HPDE6-E6E7 (cell line): ENCODE measurements around the gene PTPRN2.
"Not testable (repeated sequence)": the region's sequence is repeated elsewhere in the genome, so short reads cannot be mapped to it uniquely, and the experiment has no call there.

Experiments used
- DNase-seq: peaks from one replicate; pipeline ENCODE4 v3.0.0; 2011; ENCODE audit warnings: missing footprints; ENCODE audit errors: extremely low spot score

PTPRN2 gene

DNA sequence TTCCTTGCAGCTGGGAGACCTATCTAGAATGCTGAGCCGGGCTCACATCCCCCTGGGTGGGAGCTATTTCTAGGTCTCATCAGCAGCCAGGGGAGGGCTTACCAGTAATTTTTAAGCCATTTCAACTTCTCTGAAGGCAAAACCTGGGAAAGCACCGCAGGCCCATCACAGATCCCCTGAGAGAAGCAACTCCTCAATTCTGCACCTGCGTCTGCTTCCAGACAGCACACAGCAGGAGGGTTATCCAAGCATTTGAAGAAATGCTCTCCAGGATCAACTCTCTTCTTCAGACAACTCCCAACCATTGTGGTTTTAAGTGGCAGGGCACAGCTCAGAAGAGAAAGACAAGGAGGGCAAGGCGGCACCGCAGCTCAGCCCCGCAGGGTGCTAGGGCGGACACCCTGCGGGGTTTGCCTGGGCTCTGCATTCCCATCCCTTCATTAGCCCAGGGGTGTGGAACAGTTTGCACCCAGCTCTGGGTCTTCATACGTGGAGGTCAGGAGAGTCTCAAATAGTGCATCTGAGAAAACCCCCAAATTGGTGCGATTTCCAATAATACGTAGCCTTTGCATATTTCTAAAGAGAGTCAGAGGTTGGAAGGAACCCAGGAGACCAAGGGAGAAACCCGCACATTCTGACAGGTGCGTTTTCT, 632.1 kb downstream of the PTPRN2 start:
- DNase-seq = no peak

DNA sequence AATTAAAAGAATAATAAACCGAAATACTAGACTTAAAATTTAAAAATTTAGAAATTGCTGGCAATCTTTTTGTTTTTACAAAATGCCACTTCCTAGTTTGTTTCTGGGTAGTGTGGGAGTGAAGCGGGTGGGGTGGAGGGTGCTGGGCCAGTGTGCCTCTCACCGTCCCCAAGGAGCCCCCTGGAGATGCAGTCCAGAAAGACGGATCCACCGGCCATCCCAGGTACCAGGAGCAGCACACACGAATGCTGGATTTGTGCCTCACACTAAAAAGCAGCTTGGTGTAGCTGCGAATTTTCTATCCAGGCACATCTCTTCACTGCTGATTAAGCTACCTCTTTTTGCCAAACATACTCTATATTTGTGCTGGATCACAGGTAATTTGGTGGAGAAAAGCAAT, 632.7 kb downstream of the PTPRN2 start:
- DNase-seq = no peak

DNA sequence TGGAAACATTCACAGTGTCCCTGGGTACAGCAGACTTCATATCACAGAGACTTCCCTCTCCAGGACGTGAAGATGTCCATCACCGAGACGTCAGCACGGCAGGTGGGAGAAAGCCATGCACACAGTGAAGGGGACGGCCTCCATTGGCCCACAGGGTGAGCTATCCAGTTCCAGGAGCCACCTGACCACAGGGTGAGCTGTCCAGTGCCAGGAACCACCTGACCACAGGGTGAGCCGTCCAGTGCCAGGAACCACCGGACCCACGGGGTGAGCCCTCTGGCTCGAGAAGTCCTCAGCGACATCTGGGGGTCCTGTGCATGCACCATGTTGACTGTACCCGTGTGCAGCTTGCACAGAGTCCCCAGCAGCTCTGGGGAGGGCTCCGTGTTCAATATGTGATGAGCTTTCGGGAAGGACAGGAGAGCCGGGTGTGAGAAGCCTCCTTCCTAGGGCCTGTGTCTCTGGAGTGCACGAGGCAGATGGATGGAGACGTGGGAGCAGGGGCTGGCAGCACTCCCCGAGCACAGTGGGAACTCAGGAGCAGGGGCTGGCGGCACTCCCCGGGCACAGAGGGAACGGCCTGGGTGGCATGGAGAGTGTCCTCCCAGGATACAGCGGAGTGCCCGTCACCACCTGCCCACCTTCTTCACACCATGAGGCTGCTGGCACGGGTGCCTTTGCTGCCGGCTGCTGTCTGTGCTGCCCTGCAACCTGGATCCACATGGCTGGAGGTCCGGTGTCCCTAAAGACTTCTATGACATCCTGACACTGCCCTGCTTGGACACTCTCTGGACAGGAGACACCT, 634.6 kb downstream of the PTPRN2 start:
- no peak for DNase-seq

- DNase-seq = no peak
Observed at GRCh38 chr7:157952050-157952667, 635.5 kb downstream of the PTPRN2 start.

DNA sequence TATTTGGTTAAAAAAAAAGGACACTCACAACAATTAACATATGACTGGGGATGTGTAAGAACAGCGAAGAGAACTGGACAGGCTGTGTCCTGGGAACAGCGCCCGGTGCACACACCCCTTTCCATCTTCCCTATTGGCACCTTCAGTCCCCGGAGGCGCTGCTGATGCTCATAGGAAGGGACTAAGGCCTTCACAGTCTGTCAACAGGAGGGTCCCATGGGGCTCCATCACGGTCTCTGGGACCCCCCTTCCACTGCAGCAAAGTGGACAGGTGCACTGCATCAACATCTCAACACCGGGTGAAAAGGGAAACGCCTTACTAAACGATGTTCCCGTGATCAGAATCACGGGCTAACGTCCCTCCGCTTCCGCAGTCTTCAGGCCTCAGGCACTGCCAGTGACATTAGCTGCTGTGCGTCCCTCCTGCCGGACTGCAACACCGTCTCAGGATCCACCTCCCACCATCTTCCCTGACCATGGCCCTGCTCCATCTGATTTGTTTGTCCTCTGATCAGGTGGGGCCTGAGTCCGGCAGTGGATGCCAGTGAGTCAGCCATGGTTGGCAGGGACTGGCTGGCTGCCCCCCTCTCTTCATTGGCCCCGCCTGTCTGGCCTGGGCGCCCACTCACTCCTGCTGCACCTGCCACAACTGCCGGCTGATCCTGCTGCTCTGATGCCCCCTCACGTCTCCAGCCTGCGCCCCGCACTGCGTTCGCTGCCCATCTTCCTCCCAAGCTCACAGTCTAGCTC, 636.1 kb downstream of the PTPRN2 start:
- no peak for DNase-seq

DNA sequence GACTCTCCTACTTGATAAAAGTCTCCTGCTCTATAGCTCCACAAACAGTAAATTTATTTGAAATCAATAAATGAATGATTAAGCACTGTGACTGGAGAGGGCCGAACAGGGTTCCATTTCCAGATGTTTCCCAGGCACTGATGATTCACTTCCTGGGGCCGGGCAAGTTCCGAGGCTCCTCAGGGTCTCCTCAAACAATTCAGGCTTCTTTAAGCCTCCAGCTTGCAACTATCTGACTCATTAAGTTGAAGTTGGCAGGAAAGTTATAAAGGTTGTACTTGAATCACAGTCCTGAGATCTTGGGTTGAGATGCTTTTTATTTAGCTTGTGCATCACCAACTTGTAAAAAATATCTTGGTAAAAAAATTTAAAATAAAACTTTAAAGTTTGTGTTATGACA, 637.9 kb downstream of the PTPRN2 start:
- no peak for DNase-seq

GRCh38 chr7:157947504-157947903, 640.1 kb downstream of the PTPRN2 start:
- no peak for DNase-seq

DNA sequence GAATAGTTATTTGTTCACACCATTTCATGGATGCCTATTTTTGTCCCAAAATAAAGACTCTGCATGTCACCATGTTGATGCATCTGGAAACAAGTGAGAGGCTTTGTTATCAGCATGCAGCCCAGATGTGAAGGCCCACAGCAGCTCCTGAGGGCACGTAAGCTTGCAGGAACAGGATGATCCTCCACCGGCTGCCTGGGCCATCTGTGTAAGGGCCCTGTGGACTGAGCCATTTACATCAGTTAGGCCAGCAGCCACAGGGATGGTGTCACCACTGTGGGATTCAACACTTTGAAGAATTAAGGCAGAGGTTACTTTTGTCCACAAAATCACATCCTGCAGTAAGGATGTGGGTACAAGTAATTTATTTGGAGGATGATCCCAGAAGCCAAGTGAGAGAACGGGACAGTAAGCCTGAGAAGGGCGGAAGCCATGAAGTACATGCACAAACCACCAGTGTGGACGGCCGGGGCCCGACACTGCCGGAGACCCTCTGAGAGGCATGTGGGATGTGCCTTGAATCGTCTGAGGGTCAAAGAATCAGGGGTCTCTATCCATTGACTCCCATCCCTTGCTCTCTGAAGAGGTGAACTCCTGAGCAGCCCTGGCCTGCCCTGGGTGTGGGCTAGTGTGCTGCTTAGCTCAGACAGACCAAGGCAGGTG, 641.1 kb downstream of the PTPRN2 start:
- no peak for DNase-seq

GRCh38 chr7:157945401-157945800, 642.2 kb downstream of the PTPRN2 start:
- DNase-seq = no peak

DNA sequence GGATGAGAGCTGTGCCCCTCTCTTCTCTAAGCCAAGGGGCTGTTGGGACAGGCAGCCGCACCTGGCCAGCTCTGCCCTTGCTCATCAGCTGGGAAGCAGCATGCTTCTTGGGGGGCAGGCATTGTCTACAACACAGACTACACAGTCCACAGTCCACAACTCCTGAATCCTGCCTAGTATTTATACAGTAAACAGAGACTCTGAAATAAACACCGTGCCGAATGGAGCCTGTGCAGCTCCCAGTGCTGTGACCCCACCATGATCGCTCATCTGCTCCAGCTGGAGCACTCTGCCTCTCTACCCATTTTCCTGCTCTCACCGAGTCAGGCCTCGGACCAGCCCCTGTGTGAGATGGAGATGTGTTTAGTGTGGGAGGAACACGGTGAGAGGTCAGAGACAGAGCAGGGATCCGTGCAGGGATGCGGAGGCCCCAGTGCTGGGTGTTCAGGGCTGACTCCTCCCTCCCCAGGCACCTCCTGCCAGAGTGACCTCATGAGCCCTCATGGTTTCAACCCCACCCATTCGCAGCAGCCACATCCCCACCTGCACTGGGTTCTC, 642.8 kb downstream of the PTPRN2 start:
- DNase-seq = no peak

- no peak for DNase-seq
Observed at GRCh38 chr7:157944051-157944450, 643.6 kb downstream of the PTPRN2 start.

GRCh38 chr7:157943561-157943960, 644.1 kb downstream of the PTPRN2 start:
- no peak for DNase-seq

DNA sequence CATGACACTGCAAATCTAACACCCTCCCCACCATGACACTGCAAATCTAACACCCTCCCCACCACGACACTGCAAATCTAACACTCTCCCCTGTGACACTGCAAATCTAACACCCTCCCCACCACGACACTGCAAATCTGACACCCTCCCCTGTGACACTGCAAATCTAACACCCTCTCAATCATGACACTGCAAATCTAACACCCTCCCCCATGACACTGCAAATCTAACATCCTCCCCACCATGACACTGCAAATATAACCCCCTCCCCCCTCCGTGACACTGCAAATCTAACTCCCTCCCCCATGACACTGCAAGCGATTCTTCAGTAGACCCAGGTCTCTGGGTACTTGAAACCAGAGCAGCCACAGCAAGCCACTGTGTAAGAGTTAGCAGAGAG, 646.4 kb downstream of the PTPRN2 start:
- DNase-seq = no peak

GRCh38 chr7:157940497-157940896, 647.1 kb downstream of the PTPRN2 start:
- no peak for DNase-seq

DNA sequence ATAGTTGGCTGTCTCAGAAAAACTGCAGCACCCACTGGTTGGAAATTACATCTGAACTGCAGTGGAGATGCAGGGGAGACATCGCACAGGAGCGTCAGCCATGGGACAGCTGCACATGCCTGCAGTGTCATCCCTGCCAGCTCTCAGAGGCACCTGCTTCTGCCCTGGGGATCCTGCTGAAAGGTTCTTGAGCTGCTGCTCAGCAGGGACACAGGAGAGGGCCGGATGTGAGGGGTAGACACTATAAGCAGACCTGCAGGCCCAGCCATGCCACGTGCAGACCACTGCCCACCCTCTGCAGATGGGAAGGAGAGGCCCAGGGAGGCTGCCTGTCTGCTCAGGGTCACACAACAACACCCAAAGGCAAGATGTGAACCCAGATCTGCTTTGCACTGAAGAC, 649.4 kb downstream of the PTPRN2 start:
- no peak for DNase-seq

DNA sequence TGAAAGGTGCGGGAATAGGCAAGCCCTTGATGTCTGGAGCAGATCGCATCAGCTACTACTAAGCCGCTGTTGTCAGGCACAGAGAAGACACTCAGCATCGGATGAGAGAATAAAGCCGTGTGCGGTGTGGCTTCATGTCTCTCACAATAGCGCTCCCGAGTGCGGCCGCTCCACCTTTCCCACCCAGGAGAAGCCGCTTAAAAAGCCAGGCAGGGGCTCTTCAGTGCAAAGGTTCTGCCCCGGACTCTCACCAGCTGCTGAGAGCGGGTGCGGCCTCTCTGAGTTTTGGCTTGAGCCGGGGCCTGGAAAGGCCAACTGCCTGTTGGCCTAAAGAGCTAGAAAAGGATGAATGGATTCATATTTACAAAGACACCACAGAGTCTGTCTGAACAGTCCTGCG, 650.2 kb downstream of the PTPRN2 start:
- DNase-seq = no peak

DNA sequence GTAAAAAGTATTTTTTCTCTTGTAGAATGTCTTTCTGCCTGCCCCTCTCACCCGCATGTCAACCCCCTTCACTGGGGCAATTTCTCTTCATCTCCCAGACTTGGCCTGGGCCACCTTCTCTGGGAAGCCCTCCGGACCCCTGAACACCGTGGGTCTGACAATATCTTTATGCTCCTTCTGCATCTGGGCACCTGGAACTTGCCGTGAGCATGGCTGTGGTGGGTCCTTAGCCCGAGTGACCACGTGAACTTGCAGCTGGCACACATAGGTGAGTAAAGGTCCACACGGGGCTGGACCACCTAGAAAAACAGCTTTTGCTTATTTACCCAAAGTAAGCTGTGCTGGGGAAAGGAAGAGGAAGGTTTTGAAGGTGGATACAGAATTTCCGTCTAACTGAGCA, 650.6 kb downstream of the PTPRN2 start:
- DNase-seq = no peak

DNA sequence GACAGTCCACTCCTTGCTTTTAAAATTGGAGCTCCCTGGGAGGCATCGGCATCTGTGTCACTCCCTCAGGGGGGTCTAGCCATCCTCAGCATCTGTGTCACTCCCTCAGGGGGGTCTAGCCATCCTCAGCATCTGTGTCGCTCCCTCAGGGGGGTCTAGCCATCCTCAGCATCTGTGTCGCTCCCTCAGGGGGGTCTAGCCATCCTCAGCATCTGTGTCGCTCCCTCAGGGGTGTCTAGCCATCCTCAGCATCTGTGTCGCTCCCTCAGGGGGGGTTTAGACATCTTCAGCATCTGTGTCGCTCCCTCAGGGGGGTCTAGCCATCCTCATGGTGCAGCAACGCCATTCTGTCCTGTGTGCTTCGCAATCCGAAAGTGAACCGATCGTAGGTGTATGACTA, 651.9 kb downstream of the PTPRN2 start:
- not testable (repeated sequence) for DNase-seq

DNA sequence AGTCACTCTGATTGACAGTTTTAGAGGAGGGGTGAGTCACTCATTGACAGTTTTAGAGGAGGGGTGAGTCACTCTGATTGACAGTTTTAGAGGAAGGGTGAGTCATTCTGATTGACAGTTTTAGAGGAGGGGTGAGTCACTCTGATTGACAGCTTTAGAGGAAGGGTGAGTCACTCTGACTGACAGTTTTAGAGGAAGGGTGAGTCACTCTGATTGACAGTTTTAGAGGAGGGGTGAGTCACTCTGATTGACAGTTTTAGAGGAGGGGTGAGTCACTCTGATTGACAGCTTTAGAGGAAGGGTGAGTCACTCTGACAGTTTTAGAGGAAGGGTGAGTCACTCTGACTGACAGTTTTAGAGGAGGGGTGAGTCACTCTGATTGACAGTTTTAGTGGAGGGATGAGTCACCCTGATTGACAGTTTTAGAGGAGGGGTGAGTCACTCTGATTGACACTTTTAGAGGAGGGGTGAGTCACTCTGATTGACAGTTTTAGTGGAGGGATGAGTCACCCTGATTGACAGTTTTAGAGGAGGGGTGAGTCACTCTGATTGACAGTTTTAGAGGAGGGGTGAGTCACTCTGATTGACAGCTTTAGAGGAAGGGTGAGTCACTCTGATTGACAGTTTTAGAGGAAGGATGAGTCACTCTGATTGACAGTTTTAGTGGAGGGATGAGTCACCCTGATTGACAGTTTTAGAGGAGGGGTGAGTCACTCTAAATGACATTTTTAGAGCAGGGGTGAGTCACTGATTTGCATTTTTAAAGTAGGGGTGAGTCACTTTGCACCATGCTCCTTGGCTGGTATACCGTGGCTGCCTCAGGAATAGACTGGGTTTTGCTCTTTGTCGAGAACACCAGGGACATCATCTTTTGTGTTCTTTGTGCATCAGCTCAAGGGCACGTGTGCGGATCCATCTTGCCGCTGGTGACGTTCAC, 654.1 kb downstream of the PTPRN2 start:
- not testable (repeated sequence) for DNase-seq

DNA sequence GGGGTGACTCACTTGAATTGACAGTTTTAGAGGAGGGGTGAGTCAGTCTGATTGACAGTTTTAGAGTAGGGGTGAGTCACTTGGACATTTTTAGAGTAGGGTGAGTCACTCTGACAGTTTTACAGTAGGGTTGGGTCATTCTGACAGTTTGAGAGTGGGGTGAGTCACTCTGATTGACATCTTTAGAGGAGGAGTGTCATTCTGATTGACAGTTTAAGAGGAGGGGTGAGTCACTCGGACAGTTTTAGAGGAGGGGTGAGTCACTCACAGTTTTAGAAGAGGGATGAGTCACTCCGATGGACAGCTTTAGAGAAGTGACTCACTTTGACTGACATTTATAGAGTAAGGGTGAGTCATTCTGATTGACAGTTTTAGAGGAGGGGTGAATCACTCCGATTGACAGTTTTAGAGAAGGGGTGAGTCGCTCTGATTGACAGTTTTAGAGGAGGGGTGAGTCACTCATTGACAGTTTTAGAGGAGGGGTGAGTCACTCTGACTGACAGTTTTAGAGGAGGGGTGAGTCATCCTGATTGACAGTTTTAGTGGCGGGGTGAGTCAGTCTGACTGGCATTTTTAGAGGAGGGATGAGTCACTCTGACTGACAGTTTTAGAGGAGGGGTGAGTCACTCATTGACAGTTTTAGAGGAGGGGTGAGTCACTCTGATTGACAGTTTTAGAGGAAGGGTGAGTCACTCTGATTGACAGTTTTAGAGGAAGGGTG, 655.0 kb downstream of the PTPRN2 start:
- DNase-seq = no peak
